NCI-H128 (cell line): ENCODE results near the gene PLCL2.

ENCODE experiments used
- DNase-seq: peaks from one replicate; lab custom pipeline; 2025; ENCODE audit not compliant: unreplicated experiment; lab: John Stamatoyannopoulos, UW

The PLCL2 gene

DNA sequence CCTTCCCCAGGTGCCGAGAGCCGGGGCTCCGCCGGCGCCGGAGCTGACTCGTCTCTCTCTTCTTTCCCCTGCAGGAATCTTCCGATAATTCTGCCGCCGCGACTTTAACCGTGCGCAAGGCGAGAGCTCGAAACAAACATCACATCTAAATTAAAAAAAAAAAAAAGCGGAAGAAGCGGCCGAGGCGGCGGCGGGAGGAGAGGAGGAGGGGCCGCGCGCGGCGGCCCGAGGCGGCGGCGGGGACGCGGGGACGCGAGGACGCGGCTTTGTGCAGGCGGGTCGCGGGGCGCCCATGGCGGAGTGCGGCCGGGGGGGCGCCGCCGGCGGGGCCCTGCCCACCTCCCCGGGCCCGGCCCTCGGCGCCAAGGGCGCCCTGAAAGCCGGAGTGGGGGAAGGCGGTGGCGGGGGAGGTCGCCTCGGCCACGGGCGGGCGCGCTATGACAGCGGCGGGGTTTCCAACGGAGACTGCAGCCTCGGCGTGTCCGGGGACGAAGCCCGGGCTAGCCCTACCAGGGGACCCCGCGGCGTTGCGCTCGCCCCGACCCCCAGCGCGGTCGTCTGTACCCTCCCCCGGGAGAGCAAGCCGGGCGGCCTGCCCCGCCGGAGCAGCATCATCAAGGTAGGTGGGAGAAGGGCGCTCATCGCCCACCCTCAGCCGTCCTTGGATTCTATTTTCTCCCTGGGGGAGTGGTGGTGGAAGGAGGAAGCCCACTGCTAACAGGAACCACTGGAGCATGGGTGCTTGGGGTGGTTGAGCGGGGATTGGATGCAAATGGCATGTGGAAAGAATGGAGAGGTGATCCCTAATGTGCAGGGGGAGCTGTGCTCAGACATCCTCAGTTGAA lies at the start of gene PLCL2:
TSS of gene PLCL2 (plus strand) at position 208 of the 845 bp plus-strand sequence. CDS start at position 293, 85 bp downstream.
- DNase-seq, result no peak

DNA sequence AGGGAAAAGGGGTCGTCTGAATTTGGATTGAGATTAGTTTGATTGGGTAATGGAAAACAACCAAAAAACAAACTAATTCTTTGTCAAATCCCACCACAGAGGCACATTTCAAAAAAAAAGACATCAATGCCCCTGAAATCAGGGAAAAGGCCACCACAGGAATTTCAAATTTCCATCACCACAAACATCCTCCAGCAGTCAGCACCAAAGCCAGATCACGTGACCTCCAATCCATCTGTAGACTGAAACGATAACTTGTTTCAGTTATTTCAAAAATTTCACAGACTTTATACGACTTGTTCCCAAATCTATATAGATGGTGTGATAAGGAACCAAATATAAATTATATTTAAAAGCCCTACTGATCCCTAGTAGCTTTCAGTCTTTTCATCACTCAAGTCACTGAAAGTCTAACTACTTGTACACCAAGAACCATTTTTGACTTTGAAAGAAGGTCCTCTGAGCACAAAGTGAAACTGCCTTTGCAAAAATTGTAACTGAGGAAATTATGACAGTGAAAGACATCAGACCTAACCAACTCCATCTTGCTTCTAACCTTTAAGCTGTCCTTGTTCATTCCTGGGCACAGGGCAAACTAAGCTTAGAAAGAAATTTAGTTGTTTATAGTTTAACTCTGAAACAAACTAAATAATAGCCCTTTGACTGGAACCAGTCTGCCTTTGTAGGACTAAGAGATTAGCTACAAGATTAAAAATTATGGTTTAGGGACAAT lies 48.1 kb upstream of the PLCL2 start:
- DNase-seq, result no peak

- DNase-seq, result no peak
These were observed 47.2 kb upstream of the PLCL2 start for GRCh38 chr3:16837602-16838001.

DNA sequence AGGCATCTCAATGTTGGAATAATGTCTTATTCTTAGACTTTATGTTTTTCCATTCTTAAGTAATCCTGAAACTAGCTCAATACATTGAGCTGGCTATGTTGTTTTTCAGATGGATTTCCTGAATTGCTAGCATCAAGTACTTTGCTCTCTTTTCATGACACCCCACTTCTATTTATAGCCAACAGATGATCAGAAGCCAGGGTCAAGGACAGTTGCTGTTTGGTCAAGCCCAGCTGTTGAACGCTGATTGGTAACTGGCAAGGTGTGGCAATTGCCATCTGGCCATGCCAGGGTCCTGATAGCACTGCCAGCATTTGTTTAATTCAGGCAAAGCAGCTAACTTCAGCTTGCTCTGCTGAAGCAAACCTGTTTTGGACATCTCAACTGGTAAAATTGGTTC lies 46.2 kb upstream of the PLCL2 start:
- DNase-seq, result no peak

- no peak for DNase-seq
These were observed 45.3 kb upstream of the PLCL2 start for GRCh38 chr3:16839271-16840100.

- no peak for DNase-seq
These were observed 44.7 kb upstream of the PLCL2 start for GRCh38 chr3:16840101-16840424.

- DNase-seq, result no peak
These were observed 43.6 kb upstream of the PLCL2 start for GRCh38 chr3:16841041-16841753.

DNA sequence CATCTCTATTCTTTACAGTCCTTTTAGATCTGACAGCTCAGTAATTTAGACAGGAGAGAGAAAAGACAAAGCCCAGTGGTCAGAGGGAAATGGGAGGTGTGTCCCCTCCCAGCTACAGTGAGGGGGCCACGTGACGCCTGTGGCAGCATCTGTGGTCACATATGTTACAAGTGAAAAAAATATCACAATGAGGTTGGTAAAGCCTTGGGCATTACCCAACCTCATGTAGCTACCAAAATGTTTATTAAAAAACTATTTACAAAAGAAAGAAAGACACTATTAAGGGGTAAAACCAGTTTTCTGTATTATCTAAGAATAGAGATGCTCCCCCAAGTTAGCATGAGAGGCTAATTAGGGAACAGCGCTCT lies 42.9 kb upstream of the PLCL2 start:
- DNase-seq, result no peak

DNA sequence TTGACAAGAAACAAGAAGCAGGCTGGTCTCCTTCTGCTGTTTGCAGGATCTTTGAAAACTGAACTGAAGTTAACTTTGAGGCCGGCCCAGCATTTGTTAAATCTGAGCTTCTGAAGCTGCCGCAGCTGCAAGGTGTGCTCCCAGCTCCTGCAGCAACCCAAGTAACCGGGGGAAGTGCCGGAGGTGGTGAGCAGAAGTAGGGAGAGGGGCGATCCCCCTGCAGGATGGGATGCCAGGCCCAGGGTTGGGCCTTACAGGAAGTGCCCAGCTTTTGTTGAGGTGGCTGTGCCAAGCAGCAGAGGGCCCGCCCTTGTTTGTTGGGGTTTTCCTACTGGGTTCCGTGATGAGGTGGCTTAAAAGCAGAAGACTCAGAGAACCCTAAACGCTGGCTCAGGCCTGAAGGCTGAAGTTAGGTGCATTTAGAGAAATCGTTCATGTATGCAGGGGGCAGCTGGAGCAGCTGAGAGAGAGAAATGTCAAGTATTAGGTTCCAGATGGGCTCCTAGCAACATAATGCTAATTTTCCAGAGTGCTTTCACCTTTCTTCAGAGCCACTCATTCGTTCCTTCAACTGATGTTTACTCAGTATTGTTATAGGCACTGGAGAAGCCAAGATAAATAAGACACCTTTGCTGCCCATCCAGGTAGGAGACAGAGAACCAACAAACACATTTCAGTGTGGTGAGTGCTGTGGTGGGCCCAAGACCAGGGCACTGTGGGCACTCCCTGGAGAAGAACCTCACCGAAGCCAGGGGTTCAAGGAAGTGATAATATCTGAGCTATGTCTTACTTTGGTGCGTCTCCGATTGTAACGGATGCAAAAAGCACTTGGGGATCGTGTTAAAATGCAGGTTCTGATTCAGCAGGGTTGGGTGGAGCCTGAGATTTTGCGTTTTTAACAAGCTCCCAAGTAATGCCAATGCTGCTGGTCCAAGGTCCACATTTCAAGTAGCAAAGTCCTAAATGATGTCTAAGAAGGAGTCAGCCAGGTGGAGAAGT lies 42.2 kb upstream of the PLCL2 start:
- no peak for DNase-seq

DNA sequence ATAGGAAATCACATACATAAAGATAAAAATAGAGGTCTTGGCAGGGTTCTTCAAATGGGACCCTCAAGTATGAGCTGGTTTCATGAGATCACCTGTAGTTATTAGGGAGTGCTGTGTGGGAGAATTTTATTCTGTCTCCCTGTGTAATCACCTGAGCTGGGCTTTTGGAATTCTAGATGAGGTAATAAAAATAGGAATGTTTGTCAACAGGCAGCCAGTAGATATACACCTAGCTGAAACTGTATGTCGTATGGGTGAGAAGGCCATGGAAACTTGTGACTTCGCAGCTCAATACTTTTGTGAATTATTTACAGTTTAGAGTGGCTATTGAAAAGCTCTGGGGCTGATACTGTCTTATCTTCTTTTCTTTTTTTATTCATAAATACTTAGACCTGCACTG lies 40.5 kb upstream of the PLCL2 start:
- DNase-seq, result no peak

DNA sequence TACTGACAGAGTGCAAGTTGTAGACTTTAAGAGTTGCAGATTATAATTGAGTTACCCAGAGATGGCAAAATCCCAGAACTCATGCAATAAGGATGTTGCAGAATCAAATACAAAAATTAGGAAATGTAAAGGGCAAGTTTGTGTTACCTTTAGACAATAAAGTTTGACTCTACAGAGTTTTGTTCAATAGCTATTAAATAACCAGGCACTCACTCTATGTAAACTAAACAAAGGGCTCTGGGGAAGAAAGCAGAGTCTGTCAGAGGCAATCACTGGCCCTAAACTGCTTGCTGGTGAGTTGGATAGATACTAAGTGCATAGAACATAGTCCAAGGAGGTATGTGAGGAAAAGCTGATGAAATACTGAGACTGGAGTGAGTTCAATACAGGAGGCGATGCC lies 40.0 kb upstream of the PLCL2 start:
- no peak for DNase-seq

DNA sequence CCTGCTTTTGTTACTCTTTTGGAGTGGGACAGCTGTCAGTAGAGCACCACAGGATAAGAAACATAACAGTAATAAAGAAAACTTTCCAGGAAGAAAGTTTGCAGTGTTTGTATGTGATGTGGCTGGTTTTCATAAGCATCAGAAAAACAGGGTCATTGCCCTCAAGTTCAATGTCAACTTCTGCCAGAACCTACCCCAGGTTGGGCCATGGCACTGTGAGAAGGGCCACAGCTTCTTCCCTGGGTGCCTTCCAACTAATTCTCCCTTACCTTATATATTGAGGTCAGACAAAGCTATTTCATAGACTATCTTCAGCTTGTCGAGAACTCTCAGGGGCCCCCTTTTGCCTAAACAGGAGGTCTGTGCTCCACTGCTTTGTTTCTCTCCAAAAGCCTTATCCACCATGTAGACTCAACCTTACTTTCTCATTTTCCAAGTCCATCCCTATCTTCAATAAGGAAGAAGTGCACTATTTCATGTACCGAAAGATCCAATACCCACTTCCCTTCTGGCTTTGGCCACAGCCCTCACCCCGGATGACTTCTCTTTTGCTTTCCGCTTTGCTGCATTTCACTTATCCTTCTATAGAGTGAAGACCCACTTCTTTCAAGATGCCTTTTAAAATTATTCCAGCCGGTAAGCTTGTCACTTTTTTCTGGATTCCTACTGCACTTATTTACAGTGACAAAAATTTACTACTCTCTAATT lies 38.2 kb upstream of the PLCL2 start:
- DNase-seq, result no peak

- no peak for DNase-seq
These were observed 36.7 kb upstream of the PLCL2 start for GRCh38 chr3:16848007-16848406.

- peak; percentile 19 for DNase-seq
These were observed 35.5 kb upstream of the PLCL2 start for GRCh38 chr3:16849229-16849628.

DNA sequence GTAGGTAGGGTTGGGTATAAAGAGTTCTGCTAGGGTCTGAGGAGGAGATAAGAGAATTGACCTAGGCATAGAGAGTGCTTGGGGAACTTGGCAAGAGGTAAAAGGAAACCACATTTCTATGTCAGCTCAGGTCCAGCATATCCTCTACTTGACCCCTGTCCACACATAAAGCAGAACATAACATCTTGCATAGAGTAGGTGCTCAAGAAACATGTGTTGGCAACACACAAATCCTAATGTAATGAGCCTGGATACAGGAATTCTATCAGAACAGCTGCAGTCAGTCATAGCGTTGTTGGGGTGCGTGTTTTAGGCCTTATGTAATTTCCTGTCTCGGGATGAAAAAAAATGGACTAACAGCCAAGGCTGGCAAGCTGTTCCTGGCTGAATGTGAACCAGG lies 35.0 kb upstream of the PLCL2 start:
- no peak for DNase-seq

- DNase-seq, result no peak
These were observed 29.3 kb upstream of the PLCL2 start for GRCh38 chr3:16855497-16855896.

DNA sequence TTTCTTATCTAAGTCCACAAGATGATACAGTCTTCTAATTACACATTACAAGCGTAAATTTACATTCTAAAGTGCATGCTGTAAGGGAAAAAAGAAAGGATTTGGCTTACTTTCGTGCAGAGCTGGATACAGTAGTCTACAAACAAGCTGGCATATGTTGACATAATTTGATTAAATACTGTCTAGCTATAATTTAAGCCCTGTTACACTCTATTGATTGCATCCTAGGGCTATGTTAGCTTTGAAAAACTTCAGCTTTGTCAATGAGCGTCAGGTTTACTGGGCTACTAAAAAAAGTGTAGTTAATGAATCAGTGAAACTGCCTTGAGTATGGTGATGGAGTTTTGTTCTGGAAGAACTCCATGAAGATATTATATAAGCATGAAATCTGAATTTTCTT lies 24.5 kb upstream of the PLCL2 start:
- DNase-seq, result no peak

GRCh38 chr3:16861432-16861831 lies 23.3 kb upstream of the PLCL2 start:
- no peak for DNase-seq

GRCh38 chr3:16864610-16865313 lies 20.0 kb upstream of the PLCL2 start:
- DNase-seq, result no peak
